Measurements from ENCODE around the gene GTF2A1L.

GRCh38 chr2:48635786-48636185, 18.1 kb downstream of the GTF2A1L start:
- TF ChIP-seq CTCF (IDR thresholded peaks at IDR 0.05; ENCODE audit: low read depth, low read length, missing input control): no peak
- TF ChIP-seq JUND (IDR thresholded peaks at IDR 0.05): no peak
- no peak for TF ChIP-seq YY1 (IDR thresholded peaks at IDR 0.05)
- no peak for TF ChIP-seq HNF4A (conservative IDR thresholded peaks at IDR 0.05)
- TF ChIP-seq REST (IDR thresholded peaks at IDR 0.05): no peak
- TF ChIP-seq SP1 (IDR thresholded peaks at IDR 0.05): no peak
- TF ChIP-seq FOXA1 (IDR thresholded peaks at IDR 0.05): no peak
- no peak for TF ChIP-seq MAX (IDR thresholded peaks at IDR 0.05)
